Myocyte (in vitro differentiated cells): ENCODE results near the gene BSPH1. TPM values are rescaled to one million over a fixed set of nuclear protein-coding genes. Genes with fewer than 3 reads are reported as not detected.
"Not testable (repeated sequence)": the region's sequence is repeated elsewhere in the genome, so short reads cannot be mapped to it uniquely, and the experiment has no call there.

ENCODE experiments used
- DNase-seq: peaks from one replicate; pipeline ENCODE4 v3.0.0-alpha.2; 2012; ENCODE audit warnings: low read depth
- total RNA-seq: library from RNA; depleted of rRNA; stranded (reverse); fragments of >200 nt; gene quantifications from 2 replicates; pipeline ENCODE4 v1.2.3, GENCODE V29; 2014

BSPH1 gene
- total RNA-seq, 1 donor from 2014 or later: not detected

DNA sequence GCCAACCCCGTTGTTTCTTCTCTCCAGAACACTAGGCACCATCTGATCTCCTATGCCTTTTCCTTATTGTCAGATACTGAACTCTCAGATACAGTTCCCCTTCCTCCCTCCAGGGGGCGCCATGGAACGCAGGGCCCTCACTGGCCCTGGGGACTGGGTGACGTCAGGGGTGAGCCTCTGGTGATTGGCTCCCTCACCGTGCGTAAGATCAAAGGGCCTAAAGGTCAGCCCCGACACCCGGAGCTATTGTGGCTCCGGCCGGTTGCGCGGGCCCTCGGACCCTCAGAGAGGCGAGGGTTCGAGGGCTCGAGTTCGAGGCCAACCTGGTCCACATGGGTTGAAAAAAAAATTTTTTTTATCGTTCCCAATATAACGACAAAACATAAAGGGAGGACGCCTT is 63.4 kb downstream of the BSPH1 start:
- not testable (repeated sequence) for DNase-seq

DNA sequence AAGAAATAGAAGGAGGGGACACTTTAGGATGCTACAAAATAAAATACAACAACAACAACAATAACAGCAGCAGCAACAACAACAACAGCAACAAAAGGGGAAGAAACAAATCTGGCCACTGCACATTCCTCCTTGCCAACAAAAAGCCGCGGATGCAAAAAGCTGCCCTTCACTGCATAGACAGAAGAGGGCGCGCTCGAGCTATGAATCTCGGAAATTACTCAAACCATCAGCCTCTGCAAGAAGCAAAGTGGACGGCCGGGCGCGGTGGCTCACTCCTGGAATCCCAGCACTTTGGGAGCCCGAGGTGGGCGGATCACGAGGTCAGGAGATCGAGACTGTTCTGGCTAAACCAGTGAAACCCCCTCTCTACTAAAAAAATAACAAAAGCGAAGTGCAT is 71.9 kb downstream of the BSPH1 start:
- DNase-seq: not testable (repeated sequence)

Other genes with a start within 250 kb of the BSPH1 start
- 101 and 106 TPM in 2 replicates for gene NOP53, start 246.6 kb downstream of the BSPH1 start, total RNA-seq
- 2,157 and 3,026 TPM in 2 replicates for gene SELENOW, start 213.5 kb downstream of the BSPH1 start, total RNA-seq
- gene TPRX1, start 187.6 kb downstream of the BSPH1 start, total RNA-seq: not detected in 2 replicates
- not detected in 2 replicates for gene CRX, start 170.2 kb downstream of the BSPH1 start, total RNA-seq
- not detected in 2 replicates for gene TPRX2, start 132.9 kb downstream of the BSPH1 start, total RNA-seq
- not detected in 2 replicates for gene SULT2A1, start 105.9 kb downstream of the BSPH1 start, total RNA-seq
- gene ELSPBP1, start 2.5 kb upstream of the BSPH1 start, total RNA-seq: not detected in 2 replicates
- not detected in 2 replicates for gene CABP5, start 51.9 kb upstream of the BSPH1 start, total RNA-seq
- gene PLA2G4C, start 118.6 kb upstream of the BSPH1 start, total RNA-seq: 109 and 161 TPM in 2 replicates
- gene LIG1, start 178.2 kb upstream of the BSPH1 start, total RNA-seq: 8.4 and 8.9 TPM in 2 replicates
- gene ZSWIM9, start 178.5 kb upstream of the BSPH1 start, total RNA-seq: 1.3 and 2.1 TPM in 2 replicates